Right kidney (tissue), 1 donor: Measurements from ENCODE around the gene EIF4A3.
A peak's percentile ranks its signal among the peaks of the same experiment; 100 is the strongest.
"Not testable (repeated sequence)": the region's sequence is repeated elsewhere in the genome, so short reads cannot be mapped to it uniquely, and the experiment has no call there.

ENCODE experiments used
- DNase-seq: peaks from one replicate; pipeline ENCODE4 v3.0.0-alpha.2; 2016

The EIF4A3 gene

GRCh38 chr17:80176757-80177156, 29.8 kb upstream of the EIF4A3 start:
- no peak for DNase-seq

GRCh38 chr17:80173916-80174315, 27.0 kb upstream of the EIF4A3 start:
- no peak for DNase-seq

DNA sequence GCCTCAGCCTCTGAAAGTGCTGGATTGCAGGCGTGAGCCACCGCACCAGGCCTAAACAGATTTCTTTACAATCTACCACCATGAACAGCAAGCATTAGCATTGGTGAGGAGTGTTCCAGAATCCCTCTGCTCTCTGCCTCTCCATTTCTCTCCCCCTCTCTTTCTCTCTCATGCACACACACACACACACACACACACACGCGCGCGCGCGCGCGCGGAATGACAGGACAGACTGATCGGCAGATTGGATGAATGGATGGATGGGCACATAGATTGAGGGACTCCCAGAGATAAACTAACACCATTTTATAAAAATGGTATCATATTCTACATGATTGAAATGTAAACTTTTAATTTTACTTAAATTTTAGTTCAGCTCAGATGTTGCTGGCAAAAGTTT, 26.2 kb upstream of the EIF4A3 start:
- DNase-seq = no peak

DNA sequence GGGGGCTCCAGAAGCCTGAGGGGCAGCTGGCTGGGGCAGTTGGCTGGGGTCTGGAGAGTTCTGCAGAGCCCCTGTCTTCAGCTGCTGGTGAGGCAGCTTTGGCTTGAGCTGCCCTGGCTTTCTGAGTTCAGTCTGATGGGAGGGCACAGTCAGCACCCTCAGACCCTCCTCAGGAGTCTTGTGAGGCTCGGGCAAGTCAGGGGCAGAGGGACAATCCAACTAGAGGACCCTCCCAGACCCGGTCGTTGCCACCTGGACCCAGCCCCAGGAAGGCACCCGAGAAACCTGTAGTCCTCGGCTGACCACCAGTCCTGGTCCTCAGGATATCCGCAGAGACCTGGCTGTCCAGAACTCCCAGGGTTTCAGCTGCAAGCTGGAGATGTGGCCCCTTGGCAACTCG, 24.8 kb upstream of the EIF4A3 start:
- DNase-seq = no peak

DNA sequence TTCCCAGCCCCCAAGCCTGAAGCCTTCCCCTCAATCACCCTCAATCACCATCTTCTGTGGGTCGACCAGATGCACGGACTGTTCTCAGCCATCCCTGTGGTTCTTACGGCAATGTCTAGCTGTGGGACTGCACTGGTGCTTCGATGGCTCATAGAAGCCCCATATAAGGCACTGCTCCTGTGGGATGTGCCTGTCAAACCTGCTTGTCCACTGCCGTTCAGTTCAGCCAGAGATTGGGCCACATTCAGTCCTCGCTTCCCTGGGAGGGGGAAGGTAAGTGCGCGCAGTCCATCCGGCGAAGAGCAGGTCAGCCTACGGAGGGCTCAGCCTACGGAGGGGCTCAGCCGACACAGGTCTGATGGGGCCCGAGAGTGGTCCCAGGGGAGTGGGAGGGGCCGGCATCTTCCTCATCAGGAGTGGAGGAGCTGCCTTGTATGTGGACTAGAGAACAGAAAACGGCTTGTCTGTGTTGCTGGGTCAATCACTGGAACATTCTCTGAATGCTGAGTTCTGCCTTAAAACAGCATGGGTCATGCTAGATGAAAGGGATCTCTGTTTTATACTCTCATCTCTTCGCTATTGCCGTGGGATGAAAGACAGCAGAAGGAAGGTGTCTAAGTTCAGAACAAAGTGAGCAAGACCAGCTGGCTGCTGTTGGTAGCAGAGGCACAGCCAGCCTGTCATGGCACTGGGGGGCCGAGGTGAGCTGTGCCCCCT, 23.0 kb upstream of the EIF4A3 start, which contains the start of gene CARD14:
Gene CARD14 (plus strand): TSS at position 247 of the 717 bp plus-strand sequence. CDS start 11,409 bp downstream, outside the sequence.
- no peak for DNase-seq

DNA sequence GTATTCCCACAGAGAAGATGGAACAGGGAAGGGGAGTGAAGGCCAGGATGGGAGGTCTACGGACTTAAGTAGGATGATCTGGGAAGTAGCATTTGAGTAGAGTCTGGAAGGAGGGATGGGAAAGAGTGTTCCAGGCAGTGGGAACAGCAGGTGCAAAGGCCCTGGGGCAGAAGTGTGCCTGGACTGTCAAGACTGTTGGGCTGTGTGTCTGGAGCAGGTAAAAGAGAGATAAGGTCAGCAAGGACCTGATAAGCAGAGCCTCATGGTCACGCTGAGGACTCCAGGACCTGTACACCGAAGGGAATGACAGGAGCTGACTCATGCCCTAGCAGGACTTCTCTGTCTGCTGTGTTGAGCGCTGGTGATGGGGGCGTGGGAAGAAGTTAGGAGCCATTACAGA, 22.2 kb upstream of the EIF4A3 start:
- DNase-seq = no peak

- DNase-seq = no peak
These were observed 21.4 kb upstream of the EIF4A3 start for GRCh38 chr17:80168371-80168770.

DNA sequence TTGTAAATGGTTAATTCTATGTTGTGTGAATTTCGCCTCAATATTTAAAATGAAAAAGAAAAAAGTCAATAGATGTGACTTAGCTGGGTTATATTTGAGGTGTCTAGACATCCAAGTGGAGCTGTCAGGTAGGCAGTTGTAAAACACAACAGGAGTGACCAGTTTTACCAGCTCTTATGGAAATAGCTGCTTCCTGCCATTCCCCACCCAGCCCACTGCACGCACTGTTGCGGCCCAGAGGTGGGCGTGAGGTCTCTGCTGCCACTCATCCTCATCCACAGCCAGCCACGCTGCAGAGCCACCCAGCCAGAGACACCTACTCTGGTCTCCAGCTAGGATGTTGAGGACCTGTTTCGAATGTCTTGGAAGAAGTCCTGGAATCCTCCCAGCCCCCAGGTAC, 19.5 kb upstream of the EIF4A3 start:
- DNase-seq = no peak

GRCh38 chr17:80164185-80164584, 17.3 kb upstream of the EIF4A3 start:
- DNase-seq = no peak

- DNase-seq = no peak
These were observed 16.4 kb upstream of the EIF4A3 start for GRCh38 chr17:80163336-80163735.

DNA sequence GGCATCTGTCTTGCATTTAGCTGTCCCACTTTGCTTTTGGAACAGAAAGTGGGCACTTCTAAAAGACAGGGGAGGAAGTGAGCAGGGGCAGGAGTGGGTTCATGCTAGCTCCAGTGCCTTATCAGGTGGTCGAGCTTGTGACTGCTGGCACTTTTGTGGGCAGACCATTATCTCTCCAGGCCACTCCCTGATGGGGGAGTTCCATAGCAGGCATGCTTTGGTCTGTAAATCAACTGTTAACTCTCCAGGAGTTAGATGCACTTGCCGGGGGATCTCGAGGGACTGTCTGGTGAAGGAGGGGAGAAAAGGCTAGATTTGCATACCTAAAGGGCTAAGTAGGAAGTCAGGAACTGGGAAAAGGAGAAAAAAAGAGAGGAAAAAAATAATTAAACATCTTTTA, 13.6 kb upstream of the EIF4A3 start:
- DNase-seq = no peak

- no peak for DNase-seq
These were observed 11.9 kb upstream of the EIF4A3 start for GRCh38 chr17:80158846-80159245.

DNA sequence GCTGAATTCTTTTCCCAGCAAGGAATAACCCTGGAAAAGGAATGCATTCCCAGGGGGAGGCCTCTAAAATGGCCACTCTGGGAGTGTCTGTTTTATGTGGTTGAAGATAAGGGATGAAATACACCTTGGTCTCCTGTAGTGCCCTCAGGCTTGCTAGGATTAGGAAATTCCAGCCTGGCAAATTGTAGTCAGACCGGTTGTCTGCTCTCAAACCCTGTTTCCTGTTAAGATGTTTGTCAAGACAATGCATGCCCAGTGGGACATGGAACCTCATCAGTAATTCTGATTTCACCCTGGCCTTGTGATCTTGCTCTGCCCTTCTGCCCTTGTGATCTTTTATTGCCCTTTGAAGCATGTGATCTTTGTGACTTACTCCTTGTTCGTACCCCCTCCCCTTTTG, 8.7 kb upstream of the EIF4A3 start:
- DNase-seq = not testable (repeated sequence)

GRCh38 chr17:80154166-80154565, 7.2 kb upstream of the EIF4A3 start:
- DNase-seq = no peak

DNA sequence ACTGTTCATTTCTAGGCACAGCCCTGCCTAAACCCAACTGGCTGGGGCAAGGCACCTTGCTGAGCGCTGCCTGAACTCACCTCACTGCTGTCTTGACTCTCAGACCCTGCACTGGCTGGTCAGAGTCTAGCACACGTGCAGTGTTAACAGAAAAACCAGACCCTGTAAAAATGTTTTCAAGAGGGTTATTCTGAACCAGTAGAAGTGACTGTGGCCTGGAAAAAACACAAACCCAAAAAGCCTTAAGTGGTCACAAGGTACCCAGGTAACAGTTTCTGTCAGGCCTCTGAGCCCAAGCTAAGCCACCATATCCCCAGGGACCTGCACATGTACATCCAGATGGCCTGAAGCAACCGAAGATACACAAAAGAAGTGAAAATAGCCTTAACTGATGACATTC, 6.1 kb upstream of the EIF4A3 start:
- DNase-seq = no peak

GRCh38 chr17:80152081-80152702, 5.3 kb upstream of the EIF4A3 start:
- no peak for DNase-seq

DNA sequence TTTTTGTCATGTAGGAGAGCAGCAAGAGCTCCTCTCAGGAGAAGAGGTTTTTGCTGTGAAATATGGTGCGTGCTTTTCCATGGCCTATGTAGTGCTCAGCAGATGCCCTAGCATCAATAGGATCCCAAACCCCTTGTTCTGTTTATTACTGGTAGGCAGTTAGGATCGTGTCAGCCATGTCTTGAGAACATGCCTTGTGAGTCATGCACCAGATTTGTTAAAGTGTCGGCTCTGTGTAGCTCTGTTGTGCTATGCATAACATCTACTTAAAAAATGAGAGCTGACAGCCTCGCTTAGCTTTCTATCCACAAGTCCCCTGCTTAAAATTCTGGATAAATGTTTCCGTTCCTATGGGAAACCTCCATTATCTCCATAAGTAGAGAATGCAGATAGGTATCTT, 4.4 kb upstream of the EIF4A3 start:
- DNase-seq = no peak

- DNase-seq = peak; percentile 30
These were observed 550 bp downstream of the EIF4A3 start for GRCh38 chr17:80146121-80147034.

GRCh38 chr17:80145076-80146075, 1.6 kb downstream of the EIF4A3 start:
- no peak for DNase-seq

DNA sequence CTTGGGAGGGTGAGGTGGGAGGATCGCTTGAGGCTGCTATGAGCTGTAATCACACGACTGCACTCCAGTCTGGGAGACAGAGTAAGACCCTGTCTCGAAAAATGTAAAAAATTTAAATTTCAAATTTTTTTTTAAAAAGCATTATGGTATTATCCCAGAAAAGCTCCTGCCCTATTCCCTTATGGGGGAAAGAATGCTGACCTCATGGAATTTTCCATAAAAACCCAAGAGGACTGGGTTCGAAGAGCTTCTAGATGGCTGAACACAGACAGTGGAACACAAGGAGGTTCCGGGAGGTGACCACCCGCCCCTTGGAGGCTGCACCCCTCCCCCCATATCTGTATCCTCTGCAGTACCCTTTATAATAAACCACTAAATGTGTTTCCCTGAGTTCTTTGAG, 4.0 kb downstream of the EIF4A3 start:
- no peak for DNase-seq

- no peak for DNase-seq
These were observed 5.3 kb downstream of the EIF4A3 start for GRCh38 chr17:80141463-80142165.
